Stimulated activated CD8-positive, alpha-beta memory T cell treated with anti-CD3 and anti-CD28 coated beads, Interleukin-2, amount 100 ng/mL, for 1 hour (primary cell): Measurements from ENCODE around the gene KIRREL3.
"Not testable (repeated sequence)": the region's sequence is repeated elsewhere in the genome, so short reads cannot be mapped to it uniquely, and the experiment has no call there.

Experiments
- DNase-seq, 2 donors: peaks; one replicate each; pipeline ENCODE4 v3.0.0-alpha.2; 2020; ENCODE audit warnings: low read depth in 2 of 2

KIRREL3 gene

GRCh38 chr11:126384449-126385070, 616.0 kb downstream of the KIRREL3 start:
- no peak for DNase-seq

- no peak for DNase-seq
Observed at GRCh38 chr11:126383339-126384335, 616.9 kb downstream of the KIRREL3 start.

- DNase-seq: not testable (repeated sequence)
Observed at GRCh38 chr11:126382641-126383040, 617.9 kb downstream of the KIRREL3 start.

GRCh38 chr11:126381960-126382359, 618.6 kb downstream of the KIRREL3 start:
- not testable (repeated sequence) for DNase-seq

GRCh38 chr11:126380909-126381308, 619.7 kb downstream of the KIRREL3 start:
- no peak for DNase-seq

GRCh38 chr11:126378763-126379162, 621.8 kb downstream of the KIRREL3 start:
- DNase-seq: no peak

GRCh38 chr11:126375726-126376125, 624.8 kb downstream of the KIRREL3 start:
- no peak for DNase-seq

- DNase-seq: not testable (repeated sequence)
Observed at GRCh38 chr11:126374562-126375300, 625.8 kb downstream of the KIRREL3 start.

- DNase-seq: not testable (repeated sequence)
Observed at GRCh38 chr11:126373389-126374066, 627.0 kb downstream of the KIRREL3 start.
